Pericardium fibroblast (primary cell): ENCODE results near the gene CD109. TPM values are rescaled to one million over a fixed set of nuclear protein-coding genes. Genes with fewer than 3 reads are reported as not detected.

ENCODE experiments used
- total RNA-seq: library from RNA; depleted of rRNA; stranded (reverse); fragments of >200 nt; gene quantifications from 2 replicates; pipeline ENCODE4 v1.2.3, GENCODE V29; 2015

The CD109 gene
- total RNA-seq, result 16.6 and 35.7 TPM in 2 replicates

GRCh38 chr6:73695619-73696421, at the start of gene CD109:
Gene CD109 (plus strand): TSS chr6:73696203. CDS start chr6:73696216, 13 bp downstream.

GRCh38 chr6:73653571-73654424, 42.2 kb upstream of the CD109 start, which contains the start of gene SLC17A5:
Gene SLC17A5 (minus strand): TSS chr6:73653992. CDS start chr6:73653886, 106 bp downstream.

Other genes starting within 250 kb of the CD109 start
- gene CGAS, start 243.9 kb upstream of the CD109 start, total RNA-seq, result 2.7 and 2.8 TPM in 2 replicates
- 18.3 and 23.7 TPM in 2 replicates for gene MTO1, start 234.5 kb upstream of the CD109 start, total RNA-seq
- gene EEF1A1, start 175.2 kb upstream of the CD109 start, total RNA-seq, result 14,994 and 19,753 TPM in 2 replicates
- 12.2 and 22.3 TPM in 2 replicates for gene SLC17A5, start 42.2 kb upstream of the CD109 start, total RNA-seq